Gastroesophageal sphincter (tissue), 3 donors: Measurements from ENCODE around the gene COL18A1.

Experiments
- POLR2A ChIP-seq, 2 donors: fragments of 450-650 bp; IDR thresholded peaks; one replicate each; pipeline ENCODE4 v1.6.1; 2017; ENCODE audit warnings: antibody characterized with exemption in 2 of 2, mild to moderate bottlenecking in 2 of 2, moderate library complexity in 1 of 2
- TF ChIP-seq, protein P1 (sequence below), 4 experiments: fragments of 200-600 bp in 2 of 4; fragments of 450-650 bp in 2 of 4; sonication (generic) in 1 of 4; IDR thresholded peaks; one replicate each; pipeline ENCODE4 v1.5.1; 2017 to 2019; ENCODE audit warnings: antibody characterized with exemption in 4 of 4, mild to moderate bottlenecking in 2 of 4, moderate library complexity in 2 of 4

DNA sequence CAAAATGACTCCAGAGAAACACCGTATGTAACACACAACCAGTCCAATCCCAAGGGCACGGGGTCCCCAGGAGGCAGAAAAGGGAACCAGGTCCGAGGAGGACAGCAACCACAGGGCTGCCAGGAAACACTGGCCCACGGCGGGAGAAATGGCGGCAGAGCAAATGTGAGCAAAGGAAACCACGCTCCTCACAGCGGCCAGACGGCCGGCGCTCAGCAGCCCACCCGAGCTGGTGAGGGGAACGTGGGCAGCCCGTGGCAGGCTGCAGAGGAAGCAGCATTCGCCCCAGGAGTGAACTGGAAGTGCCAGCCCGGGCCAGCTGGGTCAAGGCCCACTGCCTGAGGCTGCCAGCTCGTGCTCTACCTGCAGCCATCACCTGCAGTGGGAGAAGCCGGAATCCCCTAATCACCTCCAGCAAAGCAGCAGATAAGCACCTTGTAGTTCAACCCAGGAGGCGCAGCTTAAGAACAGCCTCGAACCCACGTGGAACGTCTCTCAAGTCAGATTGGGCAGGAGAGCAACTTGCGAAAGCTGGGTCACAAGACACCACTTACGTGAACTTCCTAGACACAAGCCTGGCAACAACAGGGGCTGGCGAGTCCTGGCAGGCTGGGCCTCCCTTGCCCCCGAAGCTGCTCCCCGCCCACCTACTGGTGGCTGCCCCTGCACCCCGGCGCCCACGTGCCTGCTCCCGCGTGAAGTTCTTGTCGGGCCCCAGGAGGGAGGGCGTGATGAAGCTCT, 130.5 kb downstream of the COL18A1 start:
- TF ChIP-seq POLR2A (IDR thresholded peaks at IDR 0.05): no peak
- TF ChIP-seq, protein P1, sequence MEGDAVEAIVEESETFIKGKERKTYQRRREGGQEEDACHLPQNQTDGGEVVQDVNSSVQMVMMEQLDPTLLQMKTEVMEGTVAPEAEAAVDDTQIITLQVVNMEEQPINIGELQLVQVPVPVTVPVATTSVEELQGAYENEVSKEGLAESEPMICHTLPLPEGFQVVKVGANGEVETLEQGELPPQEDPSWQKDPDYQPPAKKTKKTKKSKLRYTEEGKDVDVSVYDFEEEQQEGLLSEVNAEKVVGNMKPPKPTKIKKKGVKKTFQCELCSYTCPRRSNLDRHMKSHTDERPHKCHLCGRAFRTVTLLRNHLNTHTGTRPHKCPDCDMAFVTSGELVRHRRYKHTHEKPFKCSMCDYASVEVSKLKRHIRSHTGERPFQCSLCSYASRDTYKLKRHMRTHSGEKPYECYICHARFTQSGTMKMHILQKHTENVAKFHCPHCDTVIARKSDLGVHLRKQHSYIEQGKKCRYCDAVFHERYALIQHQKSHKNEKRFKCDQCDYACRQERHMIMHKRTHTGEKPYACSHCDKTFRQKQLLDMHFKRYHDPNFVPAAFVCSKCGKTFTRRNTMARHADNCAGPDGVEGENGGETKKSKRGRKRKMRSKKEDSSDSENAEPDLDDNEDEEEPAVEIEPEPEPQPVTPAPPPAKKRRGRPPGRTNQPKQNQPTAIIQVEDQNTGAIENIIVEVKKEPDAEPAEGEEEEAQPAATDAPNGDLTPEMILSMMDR (IDR thresholded peaks at IDR 0.05): no peak
